Activated T-helper 2 cell treated with anti-CD3 and anti-CD28 coated beads, Interferon-gamma antibody, Interleukin-2, Interleukin-4, amounts not matched to agents 10 μg/mL and 5 μg/mL and 100 μg/mL, durations not matched to agents 14 hours and 24 hours and 36 hours (primary cell): ENCODE measurements around the gene MAGI2. TPM values are rescaled to one million over a fixed set of nuclear protein-coding genes. Genes with fewer than 3 reads are reported as not detected.

ENCODE experiments used
- DNase-seq: peaks from one replicate; pipeline ENCODE4 v3.0.0; 2021; ENCODE audit warnings: low spot score
- H3K27ac Mint-ChIP-seq: one replicate; pipeline ENCODE4 v1.8.0; 2021; ENCODE audit warnings: mixed read lengths
- H3K27me3 Mint-ChIP-seq: one replicate; pipeline ENCODE4 v1.8.0; 2021; ENCODE audit warnings: low read depth, mixed read lengths
- H3K36me3 Mint-ChIP-seq: one replicate; pipeline ENCODE4 v1.8.0; 2021; ENCODE audit warnings: low read depth, mixed read lengths
- H3K4me1 Mint-ChIP-seq: one replicate; pipeline ENCODE4 v1.8.0; 2021; ENCODE audit warnings: low read depth, mixed read lengths
- H3K4me3 Mint-ChIP-seq: one replicate; pipeline ENCODE4 v1.8.0; 2021; ENCODE audit warnings: low read depth, mild to moderate bottlenecking, moderate library complexity, mixed read lengths
- H3K9me3 Mint-ChIP-seq: one replicate; pipeline ENCODE4 v1.8.0; 2021; ENCODE audit warnings: mixed read lengths
- intact Hi-C: fragments of 100-400 bp; cut with micrococcal nuclease; formaldehyde crosslinking; loops from one replicate; pipeline ENCODE4 v1.15.1; 2023
- total RNA-seq: library from RNA; stranded (reverse); gene quantifications from 2 replicates; pipeline ENCODE4 v1.2.3, GENCODE V29; 2022

Gene MAGI2
- total RNA-seq, 1 donor from 2014 or later: 0.21 TPM

DNA sequence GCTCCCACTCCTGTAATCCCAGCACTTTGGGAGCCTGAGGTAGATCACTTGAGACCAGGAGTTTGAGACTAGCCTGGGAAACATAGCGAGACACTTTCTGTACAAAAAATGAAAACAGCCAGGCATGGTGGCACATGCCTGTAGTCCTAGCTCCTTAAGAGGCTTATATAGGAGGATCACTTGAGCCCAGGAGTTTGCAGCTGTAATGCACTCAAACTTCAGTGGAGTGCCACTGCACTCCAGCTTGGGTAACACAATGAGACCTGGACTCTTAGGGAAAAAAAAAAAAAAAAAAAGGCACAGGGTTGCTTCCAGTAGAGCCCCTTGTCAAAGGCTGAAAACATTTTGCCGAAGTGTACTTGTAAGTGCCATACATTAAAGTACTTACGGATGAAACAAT lies 1459.6 kb downstream of the MAGI2 start:
- no peak for DNase-seq
- intact Hi-C loops: no loop called here
- Mint-ChIP-seq H3K9me3 (no peaks in the 10 kb centered on the region), H3K27me3 (peaks cover 14% of the 10 kb centered on the region), H3K27ac (no peak overlapping the region), H3K4me1 (peaks cover 4% of the 10 kb centered on the region), H3K4me3 (no peak overlapping the region), H3K36me3 (no peaks in the 10 kb centered on the region)

DNA sequence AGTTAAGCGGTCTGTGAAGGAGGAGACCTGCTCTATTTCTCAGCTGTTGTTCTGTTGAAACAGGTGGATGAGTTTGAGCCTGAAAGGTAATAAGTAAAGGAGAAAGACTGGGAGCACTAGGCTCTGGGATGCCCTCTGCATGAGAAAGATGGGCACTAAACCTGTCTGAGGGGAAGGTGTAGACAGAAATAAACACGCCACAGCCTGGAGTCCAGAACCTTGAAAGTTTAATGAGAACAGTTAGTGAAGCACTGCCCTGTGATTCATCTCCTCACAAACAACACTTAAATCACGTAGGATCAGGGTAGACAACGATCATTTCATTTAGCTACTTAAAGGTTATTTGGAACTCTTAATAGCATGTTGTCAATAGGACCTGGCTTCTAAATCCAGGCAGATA lies 1461.8 kb downstream of the MAGI2 start:
- intact Hi-C loops: no loop called here
- Mint-ChIP-seq H3K36me3 (no peaks in the 10 kb centered on the region), H3K9me3 (no peaks in the 10 kb centered on the region), H3K27ac (no peak overlapping the region), H3K27me3 (peaks cover 18% of the 10 kb centered on the region), H3K4me1 (peaks cover 4% of the 10 kb centered on the region), H3K4me3 (no peak overlapping the region)
- no peak for DNase-seq

GRCh38 chr7:77989981-77990566 lies 1463.4 kb downstream of the MAGI2 start:
- Mint-ChIP-seq H3K27ac (no peak overlapping the region), H3K9me3 (no peaks in the 10 kb centered on the region), H3K4me1 (peaks cover 4% of the 10 kb centered on the region), H3K36me3 (no peaks in the 10 kb centered on the region), H3K4me3 (no peak overlapping the region), H3K27me3 (peaks cover 22% of the 10 kb centered on the region)
- no peak for DNase-seq
- intact Hi-C loops: no loop called here

DNA sequence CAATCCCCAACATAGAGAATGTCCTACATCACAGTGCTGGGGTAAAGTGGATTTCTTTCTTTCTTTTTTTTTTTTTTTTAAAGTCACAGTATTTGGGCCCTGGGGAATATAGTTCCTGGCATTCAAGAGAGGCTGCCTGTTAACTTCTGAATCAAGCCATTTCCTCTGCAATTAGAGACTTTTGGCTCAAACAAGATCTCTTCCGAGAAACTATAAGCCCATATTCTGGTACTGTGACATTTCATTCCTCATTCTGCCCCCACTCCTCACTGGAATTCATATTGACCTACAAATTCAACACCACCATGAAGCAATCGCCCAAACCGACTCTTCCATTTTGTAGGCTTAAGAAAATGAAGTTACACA lies 1467.5 kb downstream of the MAGI2 start:
- peaks cover 32% of the 10 kb centered on the region for H3K27me3 Mint-ChIP-seq
- DNase-seq: no peak
- no peak overlapping the region for H3K27ac Mint-ChIP-seq
- no peaks in the 10 kb centered on the region for H3K36me3 Mint-ChIP-seq
- no peak overlapping the region for H3K4me3 Mint-ChIP-seq
- H3K9me3 Mint-ChIP-seq: no peaks in the 10 kb centered on the region
- intact Hi-C loops: no loop called here
- H3K4me1 Mint-ChIP-seq: peaks cover 17% of the 10 kb centered on the region

- Mint-ChIP-seq H3K9me3 (no peaks in the 10 kb centered on the region), H3K36me3 (no peaks in the 10 kb centered on the region), H3K27ac (no peak overlapping the region), H3K4me1 (peaks cover 17% of the 10 kb centered on the region), H3K4me3 (no peak overlapping the region), H3K27me3 (peaks cover 37% of the 10 kb centered on the region)
- intact Hi-C loops: no loop called here
- DNase-seq: no peak
Measured at GRCh38 chr7:77985232-77985973, 1468.1 kb downstream of the MAGI2 start.

GRCh38 chr7:77983973-77984372 lies 1469.5 kb downstream of the MAGI2 start:
- Mint-ChIP-seq H3K4me1 (peaks cover 15% of the 10 kb centered on the region), H3K27ac (no peak overlapping the region), H3K4me3 (no peak overlapping the region), H3K9me3 (no peaks in the 10 kb centered on the region), H3K27me3 (peaks cover 39% of the 10 kb centered on the region), H3K36me3 (no peaks in the 10 kb centered on the region)
- no peak for DNase-seq
- intact Hi-C loops: no loop called here

DNA sequence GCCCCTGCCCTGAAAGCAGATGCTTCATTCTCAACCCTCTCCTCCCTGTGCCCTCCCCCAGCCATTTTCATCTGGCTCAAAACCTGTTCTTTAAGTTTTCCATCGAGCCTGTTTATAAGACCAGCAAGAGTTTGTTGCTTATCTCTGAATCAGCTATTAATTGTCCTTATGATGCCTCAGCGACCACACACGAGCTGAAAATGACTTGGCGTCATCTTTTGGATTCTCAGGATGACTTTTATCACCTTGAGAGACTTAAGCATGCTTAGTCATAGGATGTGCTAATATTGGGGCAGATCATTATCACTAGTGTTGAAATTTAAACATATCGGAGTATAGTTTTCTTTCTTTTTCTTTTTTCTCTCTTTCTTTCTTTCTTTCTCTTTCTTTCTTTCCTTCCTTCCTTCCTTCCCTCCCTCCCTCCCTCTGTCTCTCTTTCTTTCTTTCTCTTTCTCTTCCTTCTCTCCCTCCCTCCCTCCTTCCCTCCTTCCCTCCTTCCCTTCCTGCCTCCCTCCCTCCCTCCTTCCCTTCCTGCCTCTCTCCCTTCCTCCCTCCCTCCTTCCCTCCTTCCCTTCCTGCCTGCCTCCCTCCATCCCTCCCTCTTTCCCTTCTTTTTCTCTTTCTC lies 1470.4 kb downstream of the MAGI2 start:
- H3K27me3 Mint-ChIP-seq: peaks cover 37% of the 10 kb centered on the region
- H3K4me1 Mint-ChIP-seq: peaks cover 15% of the 10 kb centered on the region
- no peak overlapping the region for H3K4me3 Mint-ChIP-seq
- intact Hi-C loops: no loop called here
- no peak for DNase-seq
- H3K27ac Mint-ChIP-seq: no peak overlapping the region
- H3K36me3 Mint-ChIP-seq: no peaks in the 10 kb centered on the region
- no peaks in the 10 kb centered on the region for H3K9me3 Mint-ChIP-seq

GRCh38 chr7:77980087-77980713 lies 1473.3 kb downstream of the MAGI2 start:
- Mint-ChIP-seq H3K27ac (no peak overlapping the region), H3K4me1 (peaks cover 15% of the 10 kb centered on the region), H3K9me3 (no peaks in the 10 kb centered on the region), H3K27me3 (peaks cover 29% of the 10 kb centered on the region), H3K4me3 (no peak overlapping the region), H3K36me3 (no peaks in the 10 kb centered on the region)
- DNase-seq: no peak
- intact Hi-C loops: no loop called here

- H3K27ac Mint-ChIP-seq: no peak overlapping the region
- no peaks in the 10 kb centered on the region for H3K36me3 Mint-ChIP-seq
- H3K9me3 Mint-ChIP-seq: no peaks in the 10 kb centered on the region
- H3K27me3 Mint-ChIP-seq: peaks cover 29% of the 10 kb centered on the region
- H3K4me3 Mint-ChIP-seq: no peak overlapping the region
- DNase-seq: no peak
- H3K4me1 Mint-ChIP-seq: peaks cover 15% of the 10 kb centered on the region
- intact Hi-C loops: no loop called here
Measured at GRCh38 chr7:77979219-77979618, 1474.2 kb downstream of the MAGI2 start.

DNA sequence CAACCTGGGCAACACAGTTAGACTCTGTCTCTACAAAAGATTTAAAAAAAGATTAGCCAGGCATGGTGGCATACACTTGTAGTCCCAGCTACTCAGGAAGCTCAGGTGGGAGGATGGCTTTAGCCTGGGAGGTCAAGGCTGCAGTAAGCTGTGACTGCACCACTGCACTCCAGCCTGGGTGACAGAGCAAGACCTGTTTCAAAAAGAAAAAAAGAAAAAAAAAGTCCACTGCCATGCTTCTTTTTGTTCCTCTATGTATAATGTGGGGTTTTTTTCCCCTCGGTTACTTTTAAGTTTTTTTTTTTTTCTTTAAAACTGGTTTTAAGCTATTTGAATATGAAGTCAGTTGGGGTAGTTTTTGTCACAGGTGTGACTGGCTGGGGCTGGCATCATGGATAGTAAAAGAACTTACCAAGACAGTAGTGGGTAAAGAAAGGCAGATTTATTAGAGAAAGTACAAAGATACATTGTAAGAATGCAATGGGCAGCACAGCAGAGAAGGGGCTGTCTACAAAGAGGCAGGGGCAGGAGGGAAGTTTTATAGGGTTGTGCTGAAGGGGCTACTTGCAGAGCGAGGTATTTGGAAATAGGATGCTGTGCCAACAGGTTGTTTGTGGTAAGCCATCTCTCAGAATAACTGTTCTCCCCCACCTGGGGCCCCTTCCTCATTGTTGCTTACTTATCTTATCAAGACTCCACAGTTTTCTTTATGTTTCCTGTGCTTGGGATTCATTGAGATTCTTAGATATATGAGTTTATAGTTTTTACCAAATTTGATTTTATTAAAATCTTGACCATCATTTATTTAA lies 1477.6 kb downstream of the MAGI2 start:
- DNase-seq: no peak
- Mint-ChIP-seq H3K27ac (no peak overlapping the region), H3K36me3 (no peaks in the 10 kb centered on the region), H3K27me3 (peaks cover 12% of the 10 kb centered on the region), H3K4me1 (peaks cover 2% of the 10 kb centered on the region), H3K9me3 (no peaks in the 10 kb centered on the region), H3K4me3 (no peak overlapping the region)
- intact Hi-C loops: no loop called here

DNA sequence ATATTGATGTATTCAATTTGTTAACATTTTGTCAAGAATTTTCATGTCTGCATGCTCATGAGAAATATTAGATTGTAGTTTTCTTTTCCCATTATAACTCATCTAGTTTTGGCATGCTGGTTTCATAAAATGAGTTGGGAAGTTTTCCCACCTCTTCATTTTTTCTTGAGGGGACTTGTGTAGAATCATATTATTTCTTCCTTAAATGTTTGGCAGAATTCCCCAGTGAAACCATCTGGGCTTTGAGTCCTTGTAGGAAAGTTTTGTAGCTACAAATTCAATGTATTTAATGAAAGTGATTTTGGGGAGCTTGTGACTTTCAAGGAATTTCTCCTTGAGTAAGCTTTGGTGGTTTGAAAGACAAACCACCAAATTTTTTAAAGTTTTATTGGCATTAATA lies 1481.7 kb downstream of the MAGI2 start:
- Mint-ChIP-seq H3K4me3 (no peak overlapping the region), H3K27ac (no peak overlapping the region), H3K9me3 (no peaks in the 10 kb centered on the region), H3K27me3 (peaks cover 1% of the 10 kb centered on the region), H3K4me1 (no peaks in the 10 kb centered on the region), H3K36me3 (no peaks in the 10 kb centered on the region)
- no peak for DNase-seq
- intact Hi-C loops: no loop called here

GRCh38 chr7:77967429-77967828 lies 1486.0 kb downstream of the MAGI2 start:
- H3K4me1 Mint-ChIP-seq: no peaks in the 10 kb centered on the region
- H3K4me3 Mint-ChIP-seq: no peak overlapping the region
- H3K9me3 Mint-ChIP-seq: no peaks in the 10 kb centered on the region
- H3K27me3 Mint-ChIP-seq: no peaks in the 10 kb centered on the region
- no peak overlapping the region for H3K27ac Mint-ChIP-seq
- H3K36me3 Mint-ChIP-seq: peaks cover 6% of the 10 kb centered on the region
- no peak for DNase-seq
- intact Hi-C loops: no loop called here
